Mesendoderm (in vitro differentiated cells): Measurements from ENCODE around the gene GMEB2.

Source experiments
- DNase-seq: peaks from one replicate; pipeline ENCODE4 v3.0.0; 2013
- H2AK5ac ChIP-seq: 2 replicates; pipeline ENCODE4 v1.6.1; 2013; ENCODE audit warnings: low read length, inconsistent platforms
- H2BK120ac ChIP-seq: 2 replicates; pipeline ENCODE4 v1.6.1; 2013; ENCODE audit warnings: low read depth, mild to moderate bottlenecking, low read length, moderate library complexity, mixed read lengths
- H2BK15ac ChIP-seq: replicated peaks from 2 replicates; pipeline ENCODE4 v1.6.1; 2013; ENCODE audit warnings: low read depth, mild to moderate bottlenecking, moderate library complexity
- H2BK5ac ChIP-seq: 2 replicates; pipeline ENCODE4 v1.6.1; 2013; ENCODE audit warnings: low read length, inconsistent platforms
- H3K18ac ChIP-seq: 2 replicates; pipeline ENCODE4 v1.6.1; 2013; ENCODE audit warnings: mild to moderate bottlenecking, low read length, mixed read lengths
- H3K23ac ChIP-seq: one replicate; pipeline ENCODE4 v1.6.1; 2013; ENCODE audit warnings: low read length
- H3K27ac ChIP-seq: 2 replicates; pipeline ENCODE4 v1.5.1; 2013; ENCODE audit warnings: low read depth, mild to moderate bottlenecking, inconsistent platforms, low read length, moderate library complexity
- H3K27me3 ChIP-seq: 2 replicates; pipeline ENCODE4 v1.6.1; 2013; ENCODE audit warnings: low read length, control low read depth, mild to moderate bottlenecking, inconsistent platforms; ENCODE audit not compliant: insufficient read depth, poor library complexity
- H3K36me3 ChIP-seq: 2 replicates; pipeline ENCODE4 v1.6.1; 2013; ENCODE audit warnings: low read length, inconsistent platforms; ENCODE audit not compliant: control insufficient read depth, insufficient read depth
- H3K4ac ChIP-seq: one replicate; pipeline ENCODE4 v1.6.1; 2013; ENCODE audit warnings: low read depth, mild to moderate bottlenecking, low read length, moderate library complexity
- H3K4me1 ChIP-seq: 2 replicates; pipeline ENCODE4 v1.6.1; 2013; ENCODE audit warnings: low read depth, low read length, inconsistent platforms; ENCODE audit not compliant: control insufficient read depth
- H3K4me2 ChIP-seq: 2 replicates; pipeline ENCODE4 v1.6.1; 2013; ENCODE audit warnings: low read length
- H3K4me3 ChIP-seq: 2 replicates; pipeline ENCODE4 v1.5.1; 2013; ENCODE audit warnings: mild to moderate bottlenecking, low read length
- H3K56ac ChIP-seq: one replicate; pipeline ENCODE4 v1.6.1; 2013; ENCODE audit warnings: low read length
- H3K79me1 ChIP-seq: 2 replicates; pipeline ENCODE4 v1.6.1; 2013; ENCODE audit warnings: low read length, inconsistent platforms
- H3K79me2 ChIP-seq: 2 replicates; pipeline ENCODE4 v1.6.1; 2013; ENCODE audit warnings: mild to moderate bottlenecking, low read length; ENCODE audit not compliant: control insufficient read depth, insufficient read depth
- H3K9ac ChIP-seq: 2 replicates; pipeline ENCODE4 v1.6.1; 2013; ENCODE audit warnings: low read length, inconsistent platforms
- H4K5ac ChIP-seq: one replicate; pipeline ENCODE4 v1.6.1; 2013; ENCODE audit warnings: low read length
- H4K8ac ChIP-seq: one replicate; pipeline ENCODE4 v1.6.1; 2013; ENCODE audit warnings: low read depth, mild to moderate bottlenecking, control low read depth, low read length, moderate library complexity
- WGBS: extraction: QIAGEN DNeasy Blood & Tissue Kit; methylation state at CpG from one replicate; pipeline ENCODE4 v1.1.7; 2013; ENCODE audit warnings: low lambda C conversion rate, missing lambda C conversion rate; ENCODE audit not compliant: insufficient coverage; ENCODE audit errors: extremely low coverage; 5-methylcytosine and 5-hydroxymethylcytosine counted together

The GMEB2 gene

DNA sequence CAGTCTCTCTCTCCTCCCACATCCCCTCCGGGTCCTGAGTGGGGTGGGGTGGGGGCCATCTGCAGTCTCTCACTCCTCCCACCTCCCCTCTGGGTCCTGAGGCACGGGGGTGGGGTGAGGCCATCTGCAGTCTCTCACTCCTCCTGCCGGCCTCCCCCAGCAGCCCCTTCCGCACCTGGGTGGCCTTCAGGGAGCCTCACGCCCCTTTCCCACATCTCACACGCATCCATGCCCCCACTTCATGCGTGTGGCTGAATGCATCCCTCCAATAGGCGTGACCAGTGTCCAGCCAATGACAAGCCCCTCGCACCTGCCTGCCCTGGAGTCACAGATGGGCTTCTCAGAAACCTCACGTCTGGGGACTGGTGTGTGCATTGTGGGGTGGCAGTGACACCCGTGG is 78.4 kb downstream of the GMEB2 start:
- no peak overlapping the region for H4K5ac ChIP-seq
- H3K4me1 ChIP-seq, result peaks cover 2% of the 10 kb centered on the region
- no peak overlapping the region for H3K23ac ChIP-seq
- H3K36me3 ChIP-seq, result no peaks in the 10 kb centered on the region
- no CpG with 5 or more reads among the region's 11 CpGs for WGBS
- no peak overlapping the region for H2BK120ac ChIP-seq
- H3K79me2 ChIP-seq, result no peaks in the 10 kb centered on the region
- H2BK15ac ChIP-seq, result no peak overlapping the region
- H4K8ac ChIP-seq, result no peak overlapping the region
- H3K79me1 ChIP-seq, result no peaks in the 10 kb centered on the region
- peak overlapping the region; percentile 5 for H3K56ac ChIP-seq
- H3K4me3 ChIP-seq, result no peak overlapping the region
- H3K4ac ChIP-seq, result no peak overlapping the region
- no peaks in the 10 kb centered on the region for H3K27me3 ChIP-seq
- no peak overlapping the region for H3K9ac ChIP-seq
- no peak overlapping the region for H3K4me2 ChIP-seq
- no peak overlapping the region for H3K18ac ChIP-seq
- no peak overlapping the region for H2BK5ac ChIP-seq
- H3K27ac ChIP-seq, result no peak overlapping the region
- DNase-seq, result no peak
- no peak overlapping the region for H2AK5ac ChIP-seq

DNA sequence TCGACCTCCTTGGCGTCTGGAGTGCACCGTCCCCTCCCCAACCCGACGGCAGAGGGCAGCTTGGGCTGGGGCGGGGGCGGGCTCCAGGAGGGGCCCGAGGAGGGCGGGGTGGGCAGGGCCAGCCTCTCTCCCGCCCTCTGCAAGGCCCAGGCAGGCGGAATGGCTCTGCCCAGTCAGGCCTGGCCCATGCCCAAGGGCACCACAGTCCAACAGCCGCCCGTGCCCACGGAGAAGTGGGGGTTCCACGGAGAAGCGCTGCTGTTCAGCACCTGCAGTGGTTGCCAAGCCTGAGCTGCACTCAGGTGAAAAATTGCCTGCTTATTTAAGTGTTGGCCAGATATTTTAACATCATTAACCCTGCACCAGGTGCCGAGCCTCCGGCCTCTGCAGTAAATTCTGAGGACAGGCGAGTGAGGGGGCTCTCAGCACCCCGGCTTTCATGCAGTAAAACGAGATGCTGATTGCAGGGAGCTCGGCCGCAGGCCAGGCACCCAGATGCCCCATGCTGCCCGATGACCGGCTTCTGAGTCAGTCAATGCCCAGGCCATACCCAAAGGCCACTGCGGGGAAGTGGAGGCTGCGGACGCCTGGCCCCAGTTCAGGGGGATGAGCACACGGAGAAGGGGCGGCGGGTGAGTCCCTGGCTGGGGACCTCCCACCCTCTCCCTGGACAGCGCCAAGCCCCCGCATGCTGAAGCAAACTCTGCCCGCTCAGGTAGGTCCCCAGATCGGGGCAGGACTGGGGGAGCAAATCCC is 79.0 kb downstream of the GMEB2 start, which contains the start of gene SRMS:
Gene SRMS (minus strand): TSS at position 25 of the 756 bp plus-strand sequence. CDS start 286 bp downstream, outside the sequence.
- Histone ChIP-seq H3K79me1 (no peaks in the 10 kb centered on the region), H4K8ac (no peak within 1 kb of the TSS), H3K36me3 (no peaks in the 10 kb centered on the region), H3K9ac (no peak within 1 kb of the TSS), H3K4me1 (peaks cover under 1% of the 10 kb centered on the region), H4K5ac (no peak within 1 kb of the TSS), H3K4me3 (no peak within 1 kb of the TSS), H3K4ac (no peak within 1 kb of the TSS), H3K27ac (no peak within 1 kb of the TSS), H2BK120ac (no peak within 1 kb of the TSS), H2BK5ac (no peak within 1 kb of the TSS), H3K56ac (peak within 1 kb of the TSS; percentile 74), H2BK15ac (no peak within 1 kb of the TSS), H3K27me3 (no peaks in the 10 kb centered on the region), H2AK5ac (no peak within 1 kb of the TSS), H3K18ac (no peak within 1 kb of the TSS), H3K4me2 (no peak within 1 kb of the TSS), H3K79me2 (no peaks in the 10 kb centered on the region), H3K23ac (no peak within 1 kb of the TSS)
- WGBS, result no CpG with 5 or more reads among the region's 35 CpGs
- DNase-seq, result peak; percentile 39

DNA sequence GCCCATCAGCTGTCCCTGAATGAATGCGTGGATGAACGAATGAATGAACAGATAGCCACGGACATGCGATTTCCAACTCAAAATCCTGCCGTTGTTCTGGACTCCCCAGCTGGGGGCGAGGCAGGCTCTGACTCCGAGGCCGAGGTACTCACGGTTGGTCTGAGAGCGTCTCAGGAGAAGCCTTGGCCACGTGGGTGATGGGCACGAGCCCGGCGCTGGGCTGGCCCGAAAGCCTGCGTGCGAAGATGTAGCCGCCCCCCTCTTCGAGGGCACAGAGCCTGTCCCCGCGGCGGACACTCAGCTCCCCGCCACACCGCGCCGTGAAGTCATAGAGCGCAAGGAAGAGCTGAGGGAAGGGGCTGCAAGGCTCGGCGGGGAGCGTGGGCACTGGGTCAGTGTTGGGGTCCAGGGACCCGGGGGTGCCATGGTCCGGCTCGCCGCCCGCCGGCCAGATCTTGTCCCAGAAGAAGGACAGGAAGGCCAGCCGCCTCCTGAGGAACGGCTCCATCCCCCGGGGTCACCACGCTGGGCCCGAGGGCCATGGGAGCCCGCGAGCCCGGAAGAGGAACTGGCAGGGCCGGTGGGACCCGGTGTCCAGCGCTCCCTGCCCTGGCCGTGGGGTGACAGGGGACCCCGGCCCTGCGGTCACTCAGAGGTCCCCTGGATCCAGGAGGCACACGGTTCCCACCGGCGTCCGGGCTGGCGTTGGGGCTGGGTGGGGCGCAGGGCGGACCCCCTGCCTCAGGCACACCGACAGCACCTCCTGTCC is 79.8 kb downstream of the GMEB2 start:
- H2AK5ac ChIP-seq, result no peak overlapping the region
- no peak overlapping the region for H3K4me2 ChIP-seq
- H3K27me3 ChIP-seq, result no peaks in the 10 kb centered on the region
- peak overlapping the region; percentile 74 for H3K56ac ChIP-seq
- no peak overlapping the region for H3K9ac ChIP-seq
- H3K79me2 ChIP-seq, result no peaks in the 10 kb centered on the region
- no peak overlapping the region for H2BK15ac ChIP-seq
- no peak overlapping the region for H3K18ac ChIP-seq
- no peak for DNase-seq
- no peaks in the 10 kb centered on the region for H3K79me1 ChIP-seq
- no peak overlapping the region for H3K4ac ChIP-seq
- no peak overlapping the region for H3K27ac ChIP-seq
- no peak overlapping the region for H4K5ac ChIP-seq
- no peak overlapping the region for H3K4me3 ChIP-seq
- H2BK120ac ChIP-seq, result no peak overlapping the region
- H4K8ac ChIP-seq, result no peak overlapping the region
- H3K23ac ChIP-seq, result no peak overlapping the region
- no peak overlapping the region for H2BK5ac ChIP-seq
- no CpG with 5 or more reads among the region's 58 CpGs for WGBS
- H3K4me1 ChIP-seq, result no peaks in the 10 kb centered on the region
- H3K36me3 ChIP-seq, result no peaks in the 10 kb centered on the region

- H3K4me1 ChIP-seq, result no peaks in the 10 kb centered on the region
- H3K9ac ChIP-seq, result no peak overlapping the region
- H3K79me2 ChIP-seq, result no peaks in the 10 kb centered on the region
- no peak overlapping the region for H2BK120ac ChIP-seq
- H3K4me3 ChIP-seq, result no peak overlapping the region
- H2BK5ac ChIP-seq, result no peak overlapping the region
- no peak overlapping the region for H3K4me2 ChIP-seq
- H3K56ac ChIP-seq, result no peak overlapping the region
- no peak overlapping the region for H4K5ac ChIP-seq
- WGBS, result no CpG with 5 or more reads among the region's 20 CpGs
- no peak overlapping the region for H3K23ac ChIP-seq
- no peak overlapping the region for H3K27ac ChIP-seq
- H4K8ac ChIP-seq, result no peak overlapping the region
- no peak for DNase-seq
- no peaks in the 10 kb centered on the region for H3K79me1 ChIP-seq
- H2AK5ac ChIP-seq, result no peak overlapping the region
- H2BK15ac ChIP-seq, result no peak overlapping the region
- no peak overlapping the region for H3K18ac ChIP-seq
- H3K36me3 ChIP-seq, result no peaks in the 10 kb centered on the region
- H3K27me3 ChIP-seq, result no peaks in the 10 kb centered on the region
- no peak overlapping the region for H3K4ac ChIP-seq
Measured at GRCh38 chr20:63546256-63546955, 80.5 kb downstream of the GMEB2 start.

GRCh38 chr20:63545814-63546213 is 81.1 kb downstream of the GMEB2 start:
- Histone ChIP-seq H2BK15ac (no peak overlapping the region), H3K27me3 (no peaks in the 10 kb centered on the region), H3K79me2 (no peaks in the 10 kb centered on the region), H3K9ac (no peak overlapping the region), H4K5ac (no peak overlapping the region), H3K4ac (no peak overlapping the region), H2BK5ac (no peak overlapping the region), H3K56ac (no peak overlapping the region), H4K8ac (no peak overlapping the region), H3K79me1 (no peaks in the 10 kb centered on the region), H3K18ac (no peak overlapping the region), H2AK5ac (no peak overlapping the region), H3K36me3 (no peaks in the 10 kb centered on the region), H3K4me1 (no peaks in the 10 kb centered on the region), H3K4me2 (no peak overlapping the region), H3K4me3 (no peak overlapping the region), H3K23ac (no peak overlapping the region), H2BK120ac (no peak overlapping the region), H3K27ac (no peak overlapping the region)
- no peak for DNase-seq
- WGBS, result no CpG with 5 or more reads among the region's 6 CpGs
